Breast epithelium (tissue), 4 donors: Measurements from ENCODE around the gene PRR35. TPM values are rescaled to one million over a fixed set of nuclear protein-coding genes. Genes with fewer than 3 reads are reported as not detected.

Experiments
- DNase-seq, 2 donors: peaks; one replicate each; pipeline ENCODE4 v3.0.0-alpha.2; 2019; ENCODE audit warnings: low spot score in 2 of 2
- H3K27ac ChIP-seq, 2 donors: fragments of 200-600 bp; sonication (generic) in 1 of 2; one replicate each; pipeline ENCODE4 v1.5.1; 2016 to 2019; ENCODE audit warnings: mild to moderate bottlenecking in 1 of 2
- H3K27me3 ChIP-seq, 2 donors: fragments of 200-600 bp; sonication (generic) in 1 of 2; one replicate each; pipeline versions ENCODE4 v1.5.1 to v1.6.0; 2017 to 2019; ENCODE audit warnings: control low read depth in 1 of 2, mild to moderate bottlenecking in 1 of 2
- H3K36me3 ChIP-seq: fragments of 200-600 bp; one replicate; pipeline ENCODE4 v1.5.1; 2019
- H3K4me1 ChIP-seq, 2 donors: fragments of 200-600 bp; sonication (generic); one replicate each; pipeline ENCODE4 v1.5.1; 2016 to 2019; ENCODE audit warnings: control low read depth in 1 of 2
- H3K4me3 ChIP-seq, 3 donors: fragments of 200-600 bp; sonication (generic); 1 replicate in 2 of 3; 2 replicates in 1 of 3; pipeline ENCODE4 v1.5.1; 2016 to 2019; ENCODE audit warnings: mild to moderate bottlenecking in 3 of 3, moderate library complexity in 2 of 3
- H3K9me3 ChIP-seq, 2 donors: fragments of 200-600 bp; sonication (generic) in 1 of 2; one replicate each; pipeline ENCODE4 v1.5.1; 2016 to 2019; ENCODE audit warnings: control low read depth in 1 of 2
- POLR2A ChIP-seq: fragments of 450-650 bp; IDR thresholded peaks from one replicate; pipeline ENCODE4 v1.6.1; 2016; ENCODE audit warnings: antibody characterized with exemption, mild to moderate bottlenecking, moderate library complexity
- POLR2AphosphoS5 ChIP-seq, 3 donors: sonication (generic); formaldehyde crosslinking; IDR thresholded peaks; one replicate each; pipeline ENCODE4 v1.6.1; 2017; ENCODE audit warnings: antibody characterized with exemption in 3 of 3
- intact Hi-C: fragments of 100-400 bp; cut with DNase I; formaldehyde crosslinking; loops from one replicate; pipeline ENCODE4 v1.15.1; 2023; ENCODE audit warnings: low total_unique reads
- total RNA-seq, 3 donors: library from RNA; depleted of rRNA; stranded (reverse); fragments of >200 nt; gene quantifications; one replicate each; pipeline ENCODE4 v1.1.0, GENCODE V29; 2016
- TF ChIP-seq, protein P1 (sequence below), 3 donors: fragments of 450-650 bp; IDR thresholded peaks; one replicate each; pipeline ENCODE4 v1.5.1; 2016 to 2017; ENCODE audit warnings: antibody characterized with exemption in 3 of 3, mild to moderate bottlenecking in 3 of 3, moderate library complexity in 3 of 3

PRR35 gene
- total RNA-seq, 3 donors from 2014 or later: not detected

DNA sequence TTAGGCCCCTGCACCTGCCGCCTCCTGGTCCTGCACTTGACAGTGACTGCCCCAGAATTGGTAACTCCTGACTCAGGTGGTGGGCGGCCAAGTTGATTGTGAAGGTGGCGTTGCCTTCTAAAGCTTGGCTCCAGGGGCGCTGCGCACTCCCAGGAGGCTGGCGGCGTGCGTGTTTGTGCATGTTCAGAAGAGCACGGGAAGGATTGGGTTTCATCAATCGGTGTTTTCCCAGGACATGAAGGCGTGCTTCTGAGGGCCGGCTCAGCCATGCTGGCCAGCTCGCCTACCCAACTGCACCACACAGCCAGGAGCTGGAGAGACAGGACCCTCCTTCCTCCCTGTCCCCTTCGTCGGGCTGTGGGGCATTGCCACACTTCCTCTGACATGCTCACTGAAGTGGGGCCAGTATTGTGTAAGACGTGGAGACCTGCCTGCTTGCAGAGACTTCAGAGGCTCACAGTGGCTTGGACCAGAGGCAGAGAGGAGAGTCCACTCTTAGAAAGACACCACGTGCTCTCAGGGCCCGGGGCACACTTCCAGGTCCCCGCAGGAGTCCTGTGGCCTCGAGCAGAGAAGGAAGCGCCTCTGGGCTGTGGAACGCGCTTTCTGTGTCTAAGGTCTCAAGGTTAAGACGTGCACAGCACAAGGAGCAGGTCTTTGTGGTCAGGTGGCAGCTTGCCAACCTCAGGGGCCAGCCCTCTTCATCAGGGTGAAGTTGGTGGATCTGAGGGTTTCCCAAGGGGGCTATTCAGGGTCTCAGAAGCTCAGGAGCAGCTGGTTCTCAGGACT is 32.5 kb downstream of the PRR35 start:
- Histone ChIP-seq H3K36me3 (no peaks in the 10 kb centered on the region), H3K4me3 (peak overlapping the region in 2 of 3 donors; percentile 53 to 69), H3K9me3 (no peaks in the 10 kb centered on the region), H3K4me1 (peaks cover 9 to 32% of the 10 kb centered on the region in 2 donors), H3K27me3 (no peaks in the 10 kb centered on the region), H3K27ac (peak overlapping the region; percentile 81 to 89)
- intact Hi-C loops: no loop called here
- peak in 1 of 2 donors; percentile 82 for DNase-seq
- TF ChIP-seq POLR2A (no peak), POLR2AphosphoS5 (IDR thresholded peaks at IDR 0.05) (peak; percentile 27 to 77 (median 34))
- TF ChIP-seq, protein P1, sequence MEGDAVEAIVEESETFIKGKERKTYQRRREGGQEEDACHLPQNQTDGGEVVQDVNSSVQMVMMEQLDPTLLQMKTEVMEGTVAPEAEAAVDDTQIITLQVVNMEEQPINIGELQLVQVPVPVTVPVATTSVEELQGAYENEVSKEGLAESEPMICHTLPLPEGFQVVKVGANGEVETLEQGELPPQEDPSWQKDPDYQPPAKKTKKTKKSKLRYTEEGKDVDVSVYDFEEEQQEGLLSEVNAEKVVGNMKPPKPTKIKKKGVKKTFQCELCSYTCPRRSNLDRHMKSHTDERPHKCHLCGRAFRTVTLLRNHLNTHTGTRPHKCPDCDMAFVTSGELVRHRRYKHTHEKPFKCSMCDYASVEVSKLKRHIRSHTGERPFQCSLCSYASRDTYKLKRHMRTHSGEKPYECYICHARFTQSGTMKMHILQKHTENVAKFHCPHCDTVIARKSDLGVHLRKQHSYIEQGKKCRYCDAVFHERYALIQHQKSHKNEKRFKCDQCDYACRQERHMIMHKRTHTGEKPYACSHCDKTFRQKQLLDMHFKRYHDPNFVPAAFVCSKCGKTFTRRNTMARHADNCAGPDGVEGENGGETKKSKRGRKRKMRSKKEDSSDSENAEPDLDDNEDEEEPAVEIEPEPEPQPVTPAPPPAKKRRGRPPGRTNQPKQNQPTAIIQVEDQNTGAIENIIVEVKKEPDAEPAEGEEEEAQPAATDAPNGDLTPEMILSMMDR (IDR thresholded peaks at IDR 0.05): peak in 2 of 3 donors; percentile 29 to 43

DNA sequence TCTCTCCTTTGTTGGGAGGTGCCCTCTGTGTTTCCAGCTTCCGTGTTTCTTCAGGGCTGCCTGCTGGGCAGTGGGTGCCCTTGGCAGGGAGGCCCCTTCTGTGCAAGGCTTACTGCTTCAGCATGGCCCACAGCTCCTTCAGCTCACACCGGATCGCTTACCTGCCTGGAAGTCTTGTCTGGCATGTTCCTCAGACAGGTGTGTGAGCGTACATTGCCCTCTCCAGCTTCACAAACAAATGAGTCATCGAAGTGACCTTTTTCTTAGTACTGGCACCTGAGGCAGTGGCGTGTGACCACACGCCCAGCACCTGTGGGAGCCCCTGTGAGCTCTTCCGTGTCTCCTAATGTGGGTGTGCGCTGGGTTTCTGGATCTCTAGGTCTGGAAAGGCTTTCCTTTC is 33.2 kb downstream of the PRR35 start:
- peak in 1 of 3 donors; percentile 56 for TF ChIP-seq POLR2AphosphoS5 (IDR thresholded peaks at IDR 0.05)
- TF ChIP-seq, protein P1 (IDR thresholded peaks at IDR 0.05): no peak
- H3K4me3 ChIP-seq: peak overlapping the region in 2 of 3 donors; percentile 53 to 69
- no peaks in the 10 kb centered on the region for H3K27me3 ChIP-seq
- no peaks in the 10 kb centered on the region for H3K9me3 ChIP-seq
- peak overlapping the region; percentile 81 to 89 for H3K27ac ChIP-seq
- no peaks in the 10 kb centered on the region for H3K36me3 ChIP-seq
- intact Hi-C loops: no loop called here
- peak; percentile 70 to 75 for DNase-seq
- peaks cover 6 to 25% of the 10 kb centered on the region in 2 donors for H3K4me1 ChIP-seq

DNA sequence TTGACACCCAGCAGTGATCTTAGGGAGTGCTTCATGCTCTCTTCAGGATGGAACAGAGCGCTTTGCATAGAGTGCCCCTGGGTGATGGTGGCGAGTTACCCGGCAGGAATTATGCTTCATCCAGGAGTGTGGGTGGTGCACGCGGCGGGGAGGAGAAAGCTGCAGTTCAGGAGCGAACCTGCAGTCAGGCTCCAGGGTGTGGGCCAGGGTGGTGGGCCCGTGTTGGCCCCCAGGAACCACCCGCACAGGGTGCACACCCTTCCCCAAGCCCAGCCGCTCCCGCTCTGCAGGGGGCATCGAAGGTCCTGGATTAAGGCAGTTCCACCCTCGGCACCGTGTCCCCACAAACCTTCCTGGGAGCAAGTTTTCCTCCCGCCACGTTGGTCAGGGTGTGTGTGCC is 33.6 kb downstream of the PRR35 start:
- H3K4me1 ChIP-seq: peaks cover 6 to 24% of the 10 kb centered on the region in 2 donors
- peak overlapping the region in 2 of 3 donors; percentile 53 to 69 for H3K4me3 ChIP-seq
- intact Hi-C loops: no loop called here
- no peak for DNase-seq
- no peaks in the 10 kb centered on the region for H3K36me3 ChIP-seq
- H3K27me3 ChIP-seq: no peaks in the 10 kb centered on the region
- H3K27ac ChIP-seq: peak overlapping the region; percentile 64 to 81
- TF ChIP-seq POLR2AphosphoS5 (IDR thresholded peaks at IDR 0.05) (no peak), POLR2A (no peak)
- TF ChIP-seq, protein P1 (IDR thresholded peaks at IDR 0.05): peak in 1 of 3 donors; percentile 16
- H3K9me3 ChIP-seq: no peaks in the 10 kb centered on the region

DNA sequence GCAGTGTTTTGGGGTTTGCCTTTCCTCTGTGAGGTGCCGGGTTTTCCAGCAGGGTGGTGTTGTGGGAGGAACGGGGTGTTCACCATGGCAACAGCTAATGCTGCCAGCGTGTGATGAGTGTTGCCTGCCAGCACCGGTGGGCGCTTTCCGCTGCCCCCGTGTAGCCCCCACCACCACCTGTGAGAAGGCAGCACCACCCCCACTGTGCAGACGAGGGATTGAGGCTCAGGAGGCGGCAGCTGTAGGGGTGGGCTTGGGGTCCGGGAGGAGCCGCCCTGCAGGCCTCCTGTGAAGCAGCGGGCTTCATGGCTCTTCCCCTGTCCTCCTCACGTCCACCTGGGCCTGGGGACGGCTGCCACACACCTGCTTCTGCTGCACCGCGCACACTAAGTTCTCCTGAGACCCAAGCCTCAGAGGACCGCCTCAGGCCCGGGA is 34.9 kb downstream of the PRR35 start:
- Histone ChIP-seq H3K36me3 (no peaks in the 10 kb centered on the region), H3K27me3 (no peaks in the 10 kb centered on the region), H3K9me3 (no peaks in the 10 kb centered on the region), H3K4me3 (no peak overlapping the region), H3K4me1 (peaks cover 6 to 24% of the 10 kb centered on the region in 2 donors), H3K27ac (no peak overlapping the region)
- intact Hi-C loops: no loop called here
- TF ChIP-seq POLR2A (no peak), POLR2AphosphoS5 (IDR thresholded peaks at IDR 0.05) (no peak)
- TF ChIP-seq, protein P1 (IDR thresholded peaks at IDR 0.05): no peak
- no peak for DNase-seq
